MM.1S (cell line): ENCODE data around the gene MCM3.

Source experiments
- EZH2 ChIP-seq: fragments of 300-600 bp; sonication (generic); optimal IDR thresholded peaks from 2 replicates; pipeline ENCODE3; 2017; ENCODE audit warnings: low read depth, mild to moderate bottlenecking, antibody characterized with exemption, low read length, mixed read lengths
- EZH2phosphoT487 ChIP-seq: fragments of 300-600 bp; sonication (generic); IDR thresholded peaks from 2 replicates; pipeline ENCODE4 v1.6.1; 2018; ENCODE audit warnings: antibody characterized with exemption, low read length
- TF ChIP-seq, protein P1 (sequence below): fragments of 300-600 bp; sonication (generic); IDR thresholded peaks from 2 replicates; pipeline ENCODE4 v1.5.1; 2016; ENCODE audit warnings: antibody characterized with exemption, low read length, mixed read lengths

DNA sequence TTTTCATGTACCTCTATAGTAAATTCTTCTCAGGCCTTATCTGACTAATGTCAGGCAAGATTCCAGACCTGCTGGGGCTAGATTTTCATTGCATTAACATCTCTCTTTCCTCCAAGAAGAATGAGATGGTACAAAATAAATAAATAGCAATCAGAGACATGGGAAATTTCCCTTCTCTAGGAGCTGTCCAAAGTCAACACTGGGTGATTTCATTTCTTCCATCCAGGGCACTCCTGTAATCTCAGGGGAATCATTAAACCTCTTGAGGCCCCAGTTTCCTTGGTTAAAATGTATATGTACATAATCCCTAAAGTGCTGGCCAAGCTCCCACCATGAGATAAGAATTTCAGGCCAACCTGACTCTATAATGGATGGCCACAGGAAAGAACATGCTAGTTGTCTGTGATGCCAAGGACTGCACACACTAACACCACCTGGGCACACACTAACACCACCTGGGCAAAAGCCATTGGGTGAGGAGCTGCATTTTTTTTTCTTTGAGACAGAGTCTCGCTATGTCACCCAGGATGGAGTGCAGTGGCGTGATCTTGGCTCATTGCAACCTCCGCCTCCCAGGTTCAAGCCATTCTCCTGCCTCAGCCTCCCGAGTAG, 41.2 kb downstream of the MCM3 start:
- TF ChIP-seq, protein P1, sequence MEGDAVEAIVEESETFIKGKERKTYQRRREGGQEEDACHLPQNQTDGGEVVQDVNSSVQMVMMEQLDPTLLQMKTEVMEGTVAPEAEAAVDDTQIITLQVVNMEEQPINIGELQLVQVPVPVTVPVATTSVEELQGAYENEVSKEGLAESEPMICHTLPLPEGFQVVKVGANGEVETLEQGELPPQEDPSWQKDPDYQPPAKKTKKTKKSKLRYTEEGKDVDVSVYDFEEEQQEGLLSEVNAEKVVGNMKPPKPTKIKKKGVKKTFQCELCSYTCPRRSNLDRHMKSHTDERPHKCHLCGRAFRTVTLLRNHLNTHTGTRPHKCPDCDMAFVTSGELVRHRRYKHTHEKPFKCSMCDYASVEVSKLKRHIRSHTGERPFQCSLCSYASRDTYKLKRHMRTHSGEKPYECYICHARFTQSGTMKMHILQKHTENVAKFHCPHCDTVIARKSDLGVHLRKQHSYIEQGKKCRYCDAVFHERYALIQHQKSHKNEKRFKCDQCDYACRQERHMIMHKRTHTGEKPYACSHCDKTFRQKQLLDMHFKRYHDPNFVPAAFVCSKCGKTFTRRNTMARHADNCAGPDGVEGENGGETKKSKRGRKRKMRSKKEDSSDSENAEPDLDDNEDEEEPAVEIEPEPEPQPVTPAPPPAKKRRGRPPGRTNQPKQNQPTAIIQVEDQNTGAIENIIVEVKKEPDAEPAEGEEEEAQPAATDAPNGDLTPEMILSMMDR = no peak
- TF ChIP-seq EZH2phosphoT487 = no peak
- TF ChIP-seq EZH2 = no peak
